ENCODE data around the gene CHAF1A. TPM values are rescaled to one million over a fixed set of nuclear protein-coding genes. Genes with fewer than 3 reads are reported as not detected.

CHAF1A gene
- total and polyA plus RNA-seq, 4 donors, result 5.2 to 9.3 (median 6.7) TPM

DNA sequence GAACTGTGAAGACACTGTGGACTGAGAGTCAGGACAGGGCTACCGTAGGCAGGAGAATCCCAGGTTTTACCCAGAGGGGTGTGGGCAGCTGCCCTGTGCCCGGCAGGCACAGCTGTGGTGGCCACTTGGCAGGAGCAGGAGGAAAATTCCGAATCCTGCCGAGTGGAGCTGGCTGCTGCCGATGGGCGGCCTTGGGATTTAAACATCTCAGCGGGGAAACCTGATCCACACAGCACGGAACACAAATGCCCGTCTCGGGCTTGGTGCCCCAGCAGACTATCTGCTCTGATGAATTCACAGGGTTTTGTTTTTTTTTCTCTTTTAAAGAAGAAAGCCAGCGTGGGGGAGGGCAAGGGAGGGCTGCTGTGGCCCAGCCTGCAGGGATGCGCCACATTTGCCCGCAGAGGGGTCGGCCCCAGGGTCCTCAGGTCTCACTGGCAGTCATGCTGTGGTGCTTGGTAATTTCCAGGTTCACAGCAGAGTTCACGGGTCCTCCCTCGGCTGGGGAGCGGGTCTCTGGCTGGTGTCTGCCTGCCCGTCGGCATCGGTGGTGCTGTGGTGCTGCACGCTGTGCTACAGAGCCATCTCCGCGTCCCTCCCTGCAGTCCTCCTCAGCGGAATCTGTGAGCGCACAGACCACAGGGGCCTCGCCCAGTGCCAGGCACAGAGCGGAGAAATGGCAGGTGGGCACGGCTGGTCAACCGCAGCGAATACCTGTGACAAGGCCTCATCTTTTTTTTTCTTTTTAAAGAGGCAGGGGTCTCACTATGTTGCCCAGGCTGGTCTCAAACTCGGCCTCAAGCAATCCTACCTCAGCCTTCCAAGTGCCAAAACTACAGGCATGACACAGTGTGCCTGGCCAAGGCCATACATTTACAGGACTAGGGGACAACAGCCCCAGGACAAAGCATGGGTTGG is 30.9 kb upstream of the CHAF1A start:
- Histone ChIP-seq H3K27me3 (ENCODE audit: control insufficient read depth in 1 of 2, insufficient read depth in 2 of 2, low read length in 1 of 2) (no peaks in the 10 kb centered on the region), H3K36me3 (ENCODE audit: control insufficient read depth in 1 of 2, insufficient read depth in 2 of 2, low read length in 1 of 2) (no peaks in the 10 kb centered on the region), H3K4me3 (ENCODE audit: low read length in 2 of 2) (no peak overlapping the region), H3K9me3 (ENCODE audit: control insufficient read depth, low read length) (no peaks in the 10 kb centered on the region), H3K4me1 (ENCODE audit: control insufficient read depth in 1 of 2, insufficient read depth in 2 of 2, low read length in 2 of 2) (peaks cover 0 to 6% of the 10 kb centered on the region in 2 donors), H3K27ac (ENCODE audit: low read depth in 1 of 2, low read length in 2 of 2) (no peak overlapping the region)
- WGBS, 2 donors, result 84 to 85% methylated on average over 31 of the region's 31 CpGs
- intact Hi-C loops (cut with DNase I), result no loop called here
- no peak for ATAC-seq (ENCODE audit: low FRiP score)
- no peak for DNase-seq

DNA sequence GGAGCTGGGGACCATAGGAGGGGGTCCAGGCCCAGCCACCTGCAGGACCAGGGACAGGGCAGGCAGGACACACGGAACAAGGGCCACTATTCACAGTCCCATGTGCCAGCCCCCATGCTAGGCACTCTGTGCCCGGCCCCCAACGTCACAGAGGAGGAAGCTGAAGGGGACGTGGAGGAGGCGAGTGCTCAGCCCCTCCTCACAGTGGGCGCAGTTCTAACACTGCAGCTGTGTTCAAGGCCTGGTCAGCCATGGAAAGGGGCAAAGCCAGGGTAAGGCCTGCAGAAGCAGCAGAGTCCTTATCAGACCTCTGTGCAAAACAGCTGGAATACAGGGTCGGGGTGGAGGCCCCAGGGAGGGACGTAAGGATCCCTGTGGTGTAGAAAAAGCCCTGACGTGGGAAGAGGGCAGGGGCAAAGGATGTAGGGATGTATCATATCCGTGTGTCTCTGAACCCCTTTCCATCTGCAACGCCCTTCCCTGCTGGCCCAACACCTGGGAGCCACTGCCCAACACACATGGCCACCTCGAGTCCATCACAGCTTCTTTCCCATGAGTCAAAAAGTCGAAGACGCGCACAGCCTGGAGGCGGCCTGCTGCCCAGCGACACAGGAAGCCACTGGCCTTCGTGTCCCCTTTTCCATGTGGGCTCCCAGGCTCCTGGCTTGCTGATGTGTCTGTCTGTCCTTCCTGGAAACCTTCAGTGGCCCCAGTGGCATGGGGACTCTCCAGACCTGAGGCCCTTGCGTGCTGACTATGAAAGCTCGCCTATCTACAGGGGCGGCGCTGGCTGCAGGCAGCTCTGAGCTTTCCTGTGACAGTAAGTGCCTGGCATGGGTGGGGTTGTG is 30.1 kb upstream of the CHAF1A start:
- H3K27ac ChIP-seq (ENCODE audit: low read depth in 1 of 2, low read length in 2 of 2), result peak overlapping the region in 1 of 2 donors; percentile 6
- H3K9me3 ChIP-seq (ENCODE audit: control insufficient read depth, low read length), result no peaks in the 10 kb centered on the region
- H3K4me1 ChIP-seq (ENCODE audit: control insufficient read depth in 1 of 2, insufficient read depth in 2 of 2, low read length in 2 of 2), result peaks cover 0 to 6% of the 10 kb centered on the region in 2 donors
- ATAC-seq (ENCODE audit: low FRiP score), result no peak
- no peaks in the 10 kb centered on the region for H3K36me3 ChIP-seq (ENCODE audit: control insufficient read depth in 1 of 2, insufficient read depth in 2 of 2, low read length in 1 of 2)
- H3K27me3 ChIP-seq (ENCODE audit: control insufficient read depth in 1 of 2, insufficient read depth in 2 of 2, low read length in 1 of 2), result no peaks in the 10 kb centered on the region
- 89 to 93% methylated on average over 22 of the region's 22 CpGs for WGBS, 2 donors
- DNase-seq, result no peak
- H3K4me3 ChIP-seq (ENCODE audit: low read length in 2 of 2), result no peak overlapping the region
- intact Hi-C loops (cut with DNase I), result no loop called here

DNA sequence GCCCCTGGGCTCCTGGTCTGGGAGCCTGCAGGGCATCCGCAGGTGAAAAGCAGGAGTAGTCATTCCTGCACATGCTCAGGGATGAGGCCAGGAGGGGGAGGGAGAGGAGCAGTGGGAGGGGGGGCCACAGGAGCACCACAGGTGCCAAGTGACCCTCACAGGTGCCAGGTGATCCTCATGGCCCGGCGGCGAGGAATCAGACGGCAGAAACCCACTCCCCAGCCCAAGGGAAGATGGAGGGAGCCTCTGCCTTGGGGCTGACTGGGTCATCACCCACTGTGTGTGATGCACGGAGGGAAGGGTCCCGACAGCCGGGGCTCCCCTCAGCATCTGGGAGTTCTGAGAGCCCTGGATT is 29.4 kb upstream of the CHAF1A start:
- Histone ChIP-seq H3K36me3 (ENCODE audit: control insufficient read depth in 1 of 2, insufficient read depth in 2 of 2, low read length in 1 of 2) (no peaks in the 10 kb centered on the region), H3K27ac (ENCODE audit: low read depth in 1 of 2, low read length in 2 of 2) (peak overlapping the region in 1 of 2 donors; percentile 88), H3K9me3 (ENCODE audit: control insufficient read depth, low read length) (no peaks in the 10 kb centered on the region), H3K4me1 (ENCODE audit: control insufficient read depth in 1 of 2, insufficient read depth in 2 of 2, low read length in 2 of 2) (peaks cover 0 to 6% of the 10 kb centered on the region in 2 donors), H3K27me3 (ENCODE audit: control insufficient read depth in 1 of 2, insufficient read depth in 2 of 2, low read length in 1 of 2) (no peaks in the 10 kb centered on the region), H3K4me3 (ENCODE audit: low read length in 2 of 2) (no peak overlapping the region)
- intact Hi-C loops (cut with DNase I), result no loop called here
- no peak for DNase-seq
- 53 to 56% methylated on average over 8 of the region's 8 CpGs for WGBS, 2 donors
- ATAC-seq (ENCODE audit: low FRiP score), result no peak

DNA sequence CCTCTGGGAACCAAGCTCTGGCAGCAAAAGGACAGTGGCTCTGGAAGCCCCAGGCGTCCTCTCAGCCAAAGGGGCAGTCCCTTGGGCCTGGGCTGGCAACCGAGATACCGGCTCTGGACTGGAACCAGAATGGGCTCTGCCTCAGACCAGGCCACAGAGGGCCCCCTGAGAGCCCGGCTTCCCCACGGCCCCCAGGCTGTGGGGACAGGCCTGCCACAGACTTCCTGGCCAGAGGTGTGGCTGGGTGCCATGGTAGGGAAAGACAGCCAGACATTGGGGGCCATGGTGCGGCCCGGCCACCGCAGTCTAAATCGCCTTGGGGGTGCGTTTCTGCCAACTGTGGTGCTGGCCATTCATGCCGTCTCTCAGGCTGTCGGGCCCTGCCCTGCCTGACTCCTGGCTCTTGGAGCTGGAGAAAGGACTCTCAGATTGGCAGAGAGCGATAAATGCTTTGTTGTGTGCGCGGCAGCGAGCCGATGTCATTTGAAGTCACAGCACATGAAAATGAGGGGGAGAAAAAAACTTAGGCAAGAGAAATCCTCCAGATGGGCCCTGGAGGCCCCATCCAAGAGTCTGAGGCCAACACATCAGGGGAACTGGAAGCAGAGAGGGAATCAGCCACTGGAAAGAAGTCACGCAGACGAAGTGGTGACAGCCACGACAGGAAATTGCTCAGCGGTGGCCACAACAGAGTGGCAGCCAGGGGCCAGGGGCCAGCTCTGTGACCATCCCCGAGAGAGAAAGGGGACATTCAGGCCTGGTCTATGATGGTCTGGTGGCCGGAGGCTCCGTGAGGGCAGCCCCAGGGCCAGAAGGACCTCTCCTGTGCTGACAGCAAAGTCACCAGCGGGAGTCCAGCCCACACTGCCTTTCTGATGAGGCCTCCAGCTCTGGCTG is 28.6 kb upstream of the CHAF1A start:
- H3K36me3 ChIP-seq (ENCODE audit: control insufficient read depth in 1 of 2, insufficient read depth in 2 of 2, low read length in 1 of 2), result no peaks in the 10 kb centered on the region
- peak in 1 of 2 donors; percentile 77 for DNase-seq
- H3K4me3 ChIP-seq (ENCODE audit: low read length in 2 of 2), result no peak overlapping the region
- peak; percentile 39 for ATAC-seq (ENCODE audit: low FRiP score)
- intact Hi-C loops (cut with DNase I), result loop anchor here in 1 of 2 donors (2.0 kb wide), 1 partner anchor 31 kb away; the partner anchor contains the start of gene MPND
- H3K9me3 ChIP-seq (ENCODE audit: control insufficient read depth, low read length), result no peaks in the 10 kb centered on the region
- H3K4me1 ChIP-seq (ENCODE audit: control insufficient read depth in 1 of 2, insufficient read depth in 2 of 2, low read length in 2 of 2), result peaks cover 0 to 6% of the 10 kb centered on the region in 2 donors
- H3K27me3 ChIP-seq (ENCODE audit: control insufficient read depth in 1 of 2, insufficient read depth in 2 of 2, low read length in 1 of 2), result no peaks in the 10 kb centered on the region
- peak overlapping the region; percentile 69 to 88 for H3K27ac ChIP-seq (ENCODE audit: low read depth in 1 of 2, low read length in 2 of 2)
- WGBS, 2 donors, result 2 to 7% methylated on average over 25 of the region's 25 CpGs

DNA sequence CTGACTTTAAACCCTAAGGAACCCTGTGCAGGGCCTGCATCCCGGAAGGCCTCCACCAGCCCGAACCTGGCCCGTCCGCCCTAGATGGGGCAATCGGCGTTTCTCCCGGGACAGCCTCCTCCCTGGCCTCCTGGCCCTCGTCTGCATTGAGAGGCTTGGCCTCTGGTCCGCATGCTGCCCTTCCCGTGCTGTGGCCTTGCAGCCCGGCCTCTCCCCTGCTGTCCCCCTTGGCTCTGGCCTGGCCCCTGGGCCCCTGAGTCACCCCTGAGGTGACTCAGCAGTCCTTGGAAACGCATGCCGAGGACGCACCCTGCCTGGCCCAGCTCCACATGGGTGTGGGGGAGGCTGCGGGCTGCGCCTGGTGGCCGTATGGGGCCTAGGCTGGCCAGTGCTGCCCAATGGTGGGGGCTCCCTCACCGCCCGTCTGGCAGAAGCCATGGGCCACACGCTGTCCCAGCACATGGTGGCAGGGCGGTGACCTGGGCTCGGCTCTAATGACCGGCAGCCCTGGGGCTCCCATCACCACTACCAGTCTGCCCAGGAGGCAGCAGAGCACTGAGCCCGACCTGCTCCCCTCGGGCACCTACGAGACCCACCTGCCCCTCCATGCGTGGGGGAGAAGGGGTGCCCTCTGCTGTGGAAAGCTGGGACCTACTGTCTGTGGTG is 27.8 kb upstream of the CHAF1A start:
- peaks cover 0 to 6% of the 10 kb centered on the region in 2 donors for H3K4me1 ChIP-seq (ENCODE audit: control insufficient read depth in 1 of 2, insufficient read depth in 2 of 2, low read length in 2 of 2)
- peak; percentile 90 to 96 for DNase-seq
- H3K9me3 ChIP-seq (ENCODE audit: control insufficient read depth, low read length), result no peaks in the 10 kb centered on the region
- intact Hi-C loops (cut with DNase I), result loop anchor here in 1 of 2 donors (2.0 kb wide), 1 partner anchor 32 kb away; the partner anchor contains the start of gene MPND
- ATAC-seq (ENCODE audit: low FRiP score), result peak; percentile 82
- no peak overlapping the region for H3K4me3 ChIP-seq (ENCODE audit: low read length in 2 of 2)
- H3K27me3 ChIP-seq (ENCODE audit: control insufficient read depth in 1 of 2, insufficient read depth in 2 of 2, low read length in 1 of 2), result no peaks in the 10 kb centered on the region
- no peaks in the 10 kb centered on the region for H3K36me3 ChIP-seq (ENCODE audit: control insufficient read depth in 1 of 2, insufficient read depth in 2 of 2, low read length in 1 of 2)
- peak overlapping the region; percentile 69 to 88 for H3K27ac ChIP-seq (ENCODE audit: low read depth in 1 of 2, low read length in 2 of 2)
- WGBS, 2 donors, result 22 to 25% methylated on average over 26 to 27 of the region's 27 CpGs

DNA sequence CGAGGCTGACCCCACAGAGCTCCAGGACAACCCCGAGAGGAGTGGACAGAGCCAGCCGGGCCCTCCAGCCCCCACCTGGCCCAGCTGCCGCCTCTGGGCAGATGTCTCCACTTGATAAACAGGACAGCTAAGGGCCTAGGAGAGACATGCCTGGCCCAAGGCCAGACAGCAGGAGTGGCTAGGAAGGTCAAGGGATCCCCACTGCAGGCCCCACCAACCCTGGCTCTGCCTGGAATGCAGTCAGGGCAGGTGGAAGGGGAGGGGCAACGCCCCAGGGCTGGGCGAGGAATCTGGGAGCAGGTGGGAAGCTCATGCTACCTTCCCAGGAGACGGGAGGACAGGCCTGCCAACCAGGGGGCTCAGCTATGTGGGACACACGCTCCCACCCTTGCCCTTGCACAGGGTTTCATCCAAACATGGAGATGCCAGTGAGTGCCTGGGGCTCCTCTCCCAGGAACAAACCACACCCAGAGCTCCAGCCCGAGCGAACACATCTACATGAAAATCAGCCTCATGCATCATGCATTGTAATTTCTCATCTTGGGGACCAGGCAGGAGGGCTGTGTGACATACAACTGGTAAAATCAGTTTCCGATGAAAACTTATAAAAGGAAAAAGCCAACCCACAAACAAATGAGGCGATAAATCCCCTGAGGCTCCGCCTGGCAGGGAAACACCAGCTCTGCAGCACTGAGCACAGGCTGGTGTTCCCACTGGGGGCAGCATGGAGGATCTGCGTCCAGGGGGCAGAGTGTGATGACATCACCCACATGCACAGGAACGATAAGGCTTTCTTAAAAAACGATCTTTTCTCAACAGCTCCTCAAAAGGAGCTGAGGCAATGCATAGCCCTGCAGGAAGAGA is 27.0 kb upstream of the CHAF1A start:
- 35 to 43% methylated on average over 16 of the region's 16 CpGs for WGBS, 2 donors
- DNase-seq (peak; percentile 72 to 88), ATAC-seq (ENCODE audit: low FRiP score) (no peak)
- no peaks in the 10 kb centered on the region for H3K27me3 ChIP-seq (ENCODE audit: control insufficient read depth in 1 of 2, insufficient read depth in 2 of 2, low read length in 1 of 2)
- H3K36me3 ChIP-seq (ENCODE audit: control insufficient read depth in 1 of 2, insufficient read depth in 2 of 2, low read length in 1 of 2), result no peaks in the 10 kb centered on the region
- peaks cover 0 to 6% of the 10 kb centered on the region in 2 donors for H3K4me1 ChIP-seq (ENCODE audit: control insufficient read depth in 1 of 2, insufficient read depth in 2 of 2, low read length in 2 of 2)
- intact Hi-C loops (cut with DNase I), result loop anchor here in 1 of 2 donors (2.0 kb wide), 1 partner anchor 33 kb away; the partner anchor contains the start of gene MPND
- H3K4me3 ChIP-seq (ENCODE audit: low read length in 2 of 2), result no peak overlapping the region
- H3K27ac ChIP-seq (ENCODE audit: low read depth in 1 of 2, low read length in 2 of 2), result peak overlapping the region; percentile 40 to 88
- no peaks in the 10 kb centered on the region for H3K9me3 ChIP-seq (ENCODE audit: control insufficient read depth, low read length)

DNA sequence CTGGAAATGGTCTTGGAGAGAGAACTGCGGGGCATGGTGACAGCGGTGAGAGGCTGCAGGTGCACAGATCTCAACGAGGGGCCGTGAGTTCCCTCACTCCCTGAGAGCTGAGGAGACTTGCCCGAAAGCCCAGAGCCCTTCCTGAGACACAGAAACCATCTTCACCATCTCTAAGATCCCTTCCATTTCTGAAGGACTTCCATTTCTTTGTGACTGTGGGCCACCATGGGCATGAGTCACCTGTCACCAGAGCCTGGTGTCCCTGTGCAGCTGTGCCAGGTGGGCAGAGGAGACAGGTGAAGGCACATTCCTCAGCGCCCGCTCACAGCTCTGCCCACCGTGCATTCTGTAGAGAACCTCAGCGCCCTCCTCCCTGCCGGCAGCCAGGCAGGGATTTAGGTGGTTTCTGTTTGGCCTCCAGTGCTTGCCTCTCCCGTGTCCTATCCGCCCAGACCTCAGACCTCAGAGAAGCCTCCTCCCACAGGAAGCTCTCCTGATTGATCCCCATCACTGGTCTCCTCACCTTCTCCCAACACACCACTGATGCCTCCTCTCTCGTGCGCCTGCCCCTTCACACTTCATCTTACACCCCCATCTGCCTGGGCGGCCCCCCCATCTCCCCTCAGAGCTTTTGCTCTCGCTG is 26.3 kb upstream of the CHAF1A start:
- no peaks in the 10 kb centered on the region for H3K27me3 ChIP-seq (ENCODE audit: control insufficient read depth in 1 of 2, insufficient read depth in 2 of 2, low read length in 1 of 2)
- H3K27ac ChIP-seq (ENCODE audit: low read depth in 1 of 2, low read length in 2 of 2), result peak overlapping the region in 1 of 2 donors; percentile 44
- no peaks in the 10 kb centered on the region for H3K9me3 ChIP-seq (ENCODE audit: control insufficient read depth, low read length)
- 61 to 67% methylated on average over 15 to 16 of the region's 16 CpGs for WGBS, 2 donors
- peaks cover 0 to 6% of the 10 kb centered on the region in 2 donors for H3K4me1 ChIP-seq (ENCODE audit: control insufficient read depth in 1 of 2, insufficient read depth in 2 of 2, low read length in 2 of 2)
- DNase-seq (no peak), ATAC-seq (ENCODE audit: low FRiP score) (no peak)
- H3K36me3 ChIP-seq (ENCODE audit: control insufficient read depth in 1 of 2, insufficient read depth in 2 of 2, low read length in 1 of 2), result no peaks in the 10 kb centered on the region
- intact Hi-C loops (cut with DNase I), result no loop called here
- no peak overlapping the region for H3K4me3 ChIP-seq (ENCODE audit: low read length in 2 of 2)

Data from aorta (tissue), 5 donors.